Upper lobe of right lung (tissue), 1 donor: Measurements from ENCODE around the gene B3GNT7. TPM values are rescaled to one million over a fixed set of nuclear protein-coding genes. Genes with fewer than 3 reads are reported as not detected.

ENCODE experiments used
- ATAC-seq: fragments of 200-7000 bp; cut with Tn5 transposase; one replicate; pipeline ENCODE4 v1.9.1; 2020; ENCODE audit warnings: mild to moderate bottlenecking, moderate library complexity
- DNase-seq: peaks from one replicate; pipeline ENCODE4 v3.0.0-alpha.2; 2020
- H3K27ac ChIP-seq: fragments of 200-600 bp; one replicate; pipeline ENCODE4 v1.8.0; 2022
- H3K27me3 ChIP-seq: fragments of 200-600 bp; one replicate; pipeline ENCODE4 v1.8.0; 2022; ENCODE audit warnings: mild to moderate bottlenecking
- H3K36me3 ChIP-seq: fragments of 200-600 bp; one replicate; pipeline ENCODE4 v1.8.0; 2022
- H3K4me1 ChIP-seq: fragments of 200-600 bp; one replicate; pipeline ENCODE4 v1.8.0; 2022
- H3K4me3 ChIP-seq: fragments of 200-600 bp; one replicate; pipeline ENCODE4 v1.8.0; 2022; ENCODE audit warnings: mild to moderate bottlenecking
- H3K9me3 ChIP-seq: fragments of 200-600 bp; one replicate; pipeline ENCODE4 v1.8.0; 2022
- CTCF ChIP-seq: fragments of 200-600 bp; IDR thresholded peaks from one replicate; pipeline ENCODE4 v1.8.0; 2022; ENCODE audit warnings: antibody characterized with exemption
- intact Hi-C: fragments of 100-400 bp; cut with DNase I; formaldehyde crosslinking; loops from one replicate; pipeline ENCODE4 v1.11.0; 2022
- total RNA-seq: library from RNA; stranded (reverse); fragmentation: NEBNext Ultra II Directional; extraction: Animal tissue kit (Norgen Biotek cat#: 25700); gene quantifications from one replicate; pipeline ENCODE4 v1.2.1, GENCODE V29; 2021
- donor health status: DM: no; HTN: yes; CAD: no; lungs with severe emphysema.

The B3GNT7 gene
- total RNA-seq, 1 donor from 2014 or later, result 53.5 TPM

GRCh38 chr2:231413456-231413855 is 17.9 kb downstream of the B3GNT7 start:
- intact Hi-C loops, result loop anchor here (5.0 kb wide), 1 partner anchor 186 kb away; no protein-coding TSS in a partner anchor
- ATAC-seq (no peak), DNase-seq (no peak)
- Histone ChIP-seq H3K27me3 (no peaks in the 10 kb centered on the region), H3K36me3 (no peaks in the 10 kb centered on the region), H3K4me1 (peaks cover 4% of the 10 kb centered on the region), H3K4me3 (no peak overlapping the region), H3K27ac (no peak overlapping the region), H3K9me3 (no peaks in the 10 kb centered on the region)
- TF ChIP-seq CTCF, result no peak

- H3K27me3 ChIP-seq, result no peaks in the 10 kb centered on the region
- TF ChIP-seq CTCF, result no peak
- ATAC-seq (no peak), DNase-seq (no peak)
- intact Hi-C loops, result loop anchor here (5.0 kb wide), 1 partner anchor 187 kb away; no protein-coding TSS in a partner anchor
- no peaks in the 10 kb centered on the region for H3K9me3 ChIP-seq
- H3K4me3 ChIP-seq, result no peak overlapping the region
- H3K4me1 ChIP-seq, result peaks cover 4% of the 10 kb centered on the region
- no peaks in the 10 kb centered on the region for H3K36me3 ChIP-seq
- no peak overlapping the region for H3K27ac ChIP-seq
Measured at GRCh38 chr2:231413921-231414476, 18.5 kb downstream of the B3GNT7 start.

- Histone ChIP-seq H3K4me3 (no peak overlapping the region), H3K4me1 (peaks cover 4% of the 10 kb centered on the region), H3K27me3 (no peaks in the 10 kb centered on the region), H3K27ac (no peak overlapping the region), H3K9me3 (no peaks in the 10 kb centered on the region), H3K36me3 (no peaks in the 10 kb centered on the region)
- intact Hi-C loops, result no loop called here
- TF ChIP-seq CTCF, result no peak
- ATAC-seq (no peak), DNase-seq (no peak)
Measured at GRCh38 chr2:231415029-231415428, 19.5 kb downstream of the B3GNT7 start.

DNA sequence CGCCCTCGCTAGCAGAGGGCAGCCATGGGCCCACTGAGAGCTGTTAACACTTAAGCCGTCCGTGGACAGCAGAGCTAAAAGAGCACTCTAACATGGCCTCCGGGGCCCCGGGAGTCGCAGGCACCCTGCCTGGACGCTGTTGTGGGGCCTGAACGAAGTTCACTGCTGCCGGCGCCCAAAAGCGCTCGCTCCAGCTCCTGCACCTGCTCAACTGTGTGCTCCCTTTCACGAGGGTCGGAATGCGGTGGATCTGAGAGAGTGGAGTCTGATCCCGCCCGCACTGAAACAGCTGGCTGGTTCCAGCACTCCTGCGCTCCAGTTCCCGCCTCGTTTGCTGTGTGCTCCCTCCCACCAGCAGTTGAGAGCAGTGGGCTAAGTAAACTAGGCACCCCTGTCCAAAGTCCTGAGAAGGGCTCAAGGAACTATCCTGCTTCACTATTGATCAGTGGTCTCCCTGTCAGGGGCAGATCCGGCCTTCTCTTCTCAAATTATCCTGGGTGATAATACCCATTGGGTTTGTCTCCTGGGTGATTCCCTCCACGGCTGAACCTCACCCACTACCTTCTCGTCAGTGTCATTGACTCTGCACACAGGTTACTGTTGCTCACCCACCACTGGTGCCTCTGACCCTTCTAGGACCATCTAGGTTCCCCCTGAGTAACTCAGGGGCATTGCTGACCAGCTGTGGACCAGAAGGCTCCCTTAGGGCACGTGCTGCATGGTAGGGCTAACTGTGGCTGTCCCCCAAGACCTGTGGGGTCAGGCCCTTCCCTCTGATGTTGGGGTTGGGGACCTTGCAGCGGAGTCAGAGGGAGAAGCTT is 23.5 kb downstream of the B3GNT7 start:
- Histone ChIP-seq H3K36me3 (no peaks in the 10 kb centered on the region), H3K4me3 (no peak overlapping the region), H3K27ac (no peak overlapping the region), H3K27me3 (no peaks in the 10 kb centered on the region), H3K4me1 (no peaks in the 10 kb centered on the region), H3K9me3 (no peaks in the 10 kb centered on the region)
- TF ChIP-seq CTCF, result no peak
- ATAC-seq (no peak), DNase-seq (no peak)
- intact Hi-C loops, result no loop called here

- H3K9me3 ChIP-seq, result no peaks in the 10 kb centered on the region
- no peak overlapping the region for H3K4me3 ChIP-seq
- TF ChIP-seq CTCF, result no peak
- ATAC-seq, result no peak
- H3K4me1 ChIP-seq, result no peaks in the 10 kb centered on the region
- no peaks in the 10 kb centered on the region for H3K27me3 ChIP-seq
- H3K27ac ChIP-seq, result no peak overlapping the region
- intact Hi-C loops, result no loop called here
- H3K36me3 ChIP-seq, result no peaks in the 10 kb centered on the region
- DNase-seq, result no peak
Measured at GRCh38 chr2:231421051-231421580, 25.6 kb downstream of the B3GNT7 start.
